Left lung (tissue), 10 donors: Measurements from ENCODE around the gene ESPN. TPM values are rescaled to one million over a fixed set of nuclear protein-coding genes. Genes with fewer than 3 reads are reported as not detected.
A peak's percentile ranks its signal among the peaks of the same experiment; 100 is the strongest.
"Not testable (repeated sequence)": the region's sequence is repeated elsewhere in the genome, so short reads cannot be mapped to it uniquely, and the experiment has no call there.

ENCODE experiments used
- ATAC-seq: fragments of 200-7000 bp; cut with Tn5 transposase; one replicate; pipeline ENCODE4 v1.9.1; 2020; ENCODE audit warnings: moderate library complexity
- DNase-seq, 4 donors: peaks; one replicate each; pipeline ENCODE4 v3.0.0-alpha.2; 2013 to 2020
- H3K27ac ChIP-seq, 2 donors: fragments of 200-600 bp; sonication (generic) in 1 of 2; one replicate each; pipeline versions ENCODE4 v1.5.0 to v1.8.0; 2020 to 2021
- H3K27me3 ChIP-seq, 2 donors: fragments of 200-600 bp; sonication (generic) in 1 of 2; one replicate each; pipeline versions ENCODE4 v1.5.0 to v1.8.0; 2020 to 2021
- H3K36me3 ChIP-seq, 2 donors: fragments of 200-600 bp; sonication (generic) in 1 of 2; one replicate each; pipeline versions ENCODE4 v1.5.0 to v1.8.0; 2020 to 2021
- H3K4me1 ChIP-seq, 2 donors: fragments of 200-600 bp; one replicate each; pipeline ENCODE4 v1.8.0; 2021
- H3K4me3 ChIP-seq, 2 donors: fragments of 200-600 bp; sonication (generic) in 1 of 2; one replicate each; pipeline versions ENCODE4 v1.5.0 to v1.8.0; 2020 to 2021; ENCODE audit warnings: mild to moderate bottlenecking in 1 of 2
- H3K9me3 ChIP-seq, 2 donors: fragments of 200-600 bp; sonication (generic) in 1 of 2; one replicate each; pipeline versions ENCODE4 v1.5.0 to v1.8.0; 2020 to 2021
- intact Hi-C, 2 donors: fragments of 100-400 bp; cut with DNase I; formaldehyde crosslinking; loops; one replicate each; pipeline versions ENCODE4 v1.11.2 to v1.14.2; 2022
- polyA plus RNA-seq, 6 donors: library from polyadenylated mRNA; unstranded; fragments of 120-200 nt; gene quantifications; one replicate each; pipeline ENCODE4 v1.2.1, GENCODE V29; 2013; ENCODE audit not compliant: insufficient read length in 6 of 6
- total RNA-seq, 2 donors: library from RNA; stranded (reverse); fragmentation: NEBNext Ultra II Directional; extraction: Animal tissue kit (Norgen Biotek cat#: 25700); gene quantifications; one replicate each; pipeline ENCODE4 v1.2.1, GENCODE V29; 2021
- TF ChIP-seq, protein P1 (sequence below), 2 donors: fragments of 200-600 bp; sonication (generic) in 1 of 2; IDR thresholded peaks; one replicate each; pipeline versions ENCODE4 v1.5.0 to v1.8.0; 2021; ENCODE audit warnings: antibody characterized with exemption in 2 of 2
- donor health status: DM: no; HTN: yes; CAD: no.
- donor health status: DM: no; HTN: no; CAD: no.

Gene ESPN
- total and polyA plus RNA-seq, 8 donors, result 1.2 to 3.7 (median 2.2) TPM

DNA sequence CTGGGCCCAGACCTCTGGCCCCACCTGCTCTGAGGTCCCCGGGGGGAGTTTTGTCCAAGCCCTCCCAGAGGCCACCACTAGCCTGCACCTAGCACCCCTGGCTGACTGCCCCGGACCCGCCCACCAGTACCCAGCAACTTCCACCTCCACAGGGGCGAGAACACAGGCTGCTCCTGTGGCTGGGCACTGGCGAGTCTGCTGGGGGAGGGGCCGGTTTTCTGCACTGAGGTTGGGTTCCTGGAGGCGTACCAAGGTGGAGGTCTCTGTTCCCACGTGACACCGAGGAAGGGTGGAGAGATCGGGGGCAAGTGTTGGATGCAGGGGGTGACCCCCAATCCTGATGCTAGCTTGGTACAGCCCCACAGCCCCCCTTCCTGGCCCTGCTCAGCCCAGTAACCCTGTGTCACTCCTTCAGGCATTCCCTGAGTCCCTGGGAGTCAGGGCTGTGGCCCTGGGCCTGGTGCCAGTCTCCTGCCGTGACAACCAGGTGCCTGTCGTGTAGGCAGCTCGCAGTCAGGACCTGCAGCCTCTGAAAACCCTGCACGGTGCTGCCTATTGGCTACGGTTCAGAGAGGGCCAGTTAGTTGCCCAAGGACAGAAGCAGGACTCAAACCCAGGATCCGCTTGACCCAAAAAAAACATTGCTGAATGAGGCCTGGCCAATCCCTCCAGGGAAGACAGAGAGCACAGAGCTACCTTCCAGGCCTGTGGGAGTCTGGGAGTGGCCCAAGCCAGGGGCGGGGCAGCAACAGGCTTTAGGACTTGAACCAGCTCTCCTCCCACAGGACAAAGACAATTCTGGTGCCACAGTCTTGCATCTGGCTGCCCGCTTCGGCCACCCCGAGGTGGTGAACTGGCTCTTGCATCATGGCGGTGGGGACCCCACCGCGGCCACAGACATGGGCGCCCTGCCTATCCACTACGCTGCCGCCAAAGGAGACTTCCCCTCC lies 3.1 kb downstream of the ESPN start:
- no peak overlapping the region for H3K4me3 ChIP-seq
- no peaks in the 10 kb centered on the region for H3K9me3 ChIP-seq
- no peak overlapping the region for H3K27ac ChIP-seq
- TF ChIP-seq, protein P1, sequence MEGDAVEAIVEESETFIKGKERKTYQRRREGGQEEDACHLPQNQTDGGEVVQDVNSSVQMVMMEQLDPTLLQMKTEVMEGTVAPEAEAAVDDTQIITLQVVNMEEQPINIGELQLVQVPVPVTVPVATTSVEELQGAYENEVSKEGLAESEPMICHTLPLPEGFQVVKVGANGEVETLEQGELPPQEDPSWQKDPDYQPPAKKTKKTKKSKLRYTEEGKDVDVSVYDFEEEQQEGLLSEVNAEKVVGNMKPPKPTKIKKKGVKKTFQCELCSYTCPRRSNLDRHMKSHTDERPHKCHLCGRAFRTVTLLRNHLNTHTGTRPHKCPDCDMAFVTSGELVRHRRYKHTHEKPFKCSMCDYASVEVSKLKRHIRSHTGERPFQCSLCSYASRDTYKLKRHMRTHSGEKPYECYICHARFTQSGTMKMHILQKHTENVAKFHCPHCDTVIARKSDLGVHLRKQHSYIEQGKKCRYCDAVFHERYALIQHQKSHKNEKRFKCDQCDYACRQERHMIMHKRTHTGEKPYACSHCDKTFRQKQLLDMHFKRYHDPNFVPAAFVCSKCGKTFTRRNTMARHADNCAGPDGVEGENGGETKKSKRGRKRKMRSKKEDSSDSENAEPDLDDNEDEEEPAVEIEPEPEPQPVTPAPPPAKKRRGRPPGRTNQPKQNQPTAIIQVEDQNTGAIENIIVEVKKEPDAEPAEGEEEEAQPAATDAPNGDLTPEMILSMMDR (IDR thresholded peaks at IDR 0.05), result no peak
- H3K27me3 ChIP-seq, result peaks cover 32 to 93% of the 10 kb centered on the region in 2 donors
- ATAC-seq (no peak), DNase-seq (peak in 1 of 4 donors; percentile 71)
- intact Hi-C loops, result no loop called here
- peaks cover 9 to 24% of the 10 kb centered on the region in 2 donors for H3K4me1 ChIP-seq
- H3K36me3 ChIP-seq, result no peaks in the 10 kb centered on the region

DNA sequence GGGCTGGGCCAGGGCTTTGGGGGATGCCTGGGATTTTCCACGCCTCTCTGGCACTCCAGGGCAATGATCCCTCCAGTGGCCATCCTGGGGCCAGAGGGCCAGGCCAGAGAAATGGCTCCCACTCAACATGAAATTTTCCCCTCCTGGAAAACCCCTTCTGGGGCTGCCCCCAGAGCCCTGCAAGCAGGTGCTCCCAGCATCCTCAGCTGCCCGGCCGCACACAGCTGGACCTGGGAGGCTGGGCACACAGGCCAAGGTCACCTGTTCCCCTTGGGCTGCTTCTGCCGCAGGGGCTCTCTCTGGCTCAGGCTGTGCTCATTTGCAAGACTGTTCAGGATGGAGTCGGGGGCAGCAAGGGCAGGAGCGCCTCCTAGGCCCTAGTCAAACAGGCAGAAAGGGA lies 3.9 kb downstream of the ESPN start:
- peaks cover 5 to 19% of the 10 kb centered on the region in 2 donors for H3K4me1 ChIP-seq
- intact Hi-C loops, H3K27ac ChIP-seq, H3K9me3 ChIP-seq, H3K4me3 ChIP-seq, H3K36me3 ChIP-seq, ATAC-seq, DNase-seq: not testable (repeated sequence)
- H3K27me3 ChIP-seq, result peaks cover 32 to 86% of the 10 kb centered on the region in 2 donors

DNA sequence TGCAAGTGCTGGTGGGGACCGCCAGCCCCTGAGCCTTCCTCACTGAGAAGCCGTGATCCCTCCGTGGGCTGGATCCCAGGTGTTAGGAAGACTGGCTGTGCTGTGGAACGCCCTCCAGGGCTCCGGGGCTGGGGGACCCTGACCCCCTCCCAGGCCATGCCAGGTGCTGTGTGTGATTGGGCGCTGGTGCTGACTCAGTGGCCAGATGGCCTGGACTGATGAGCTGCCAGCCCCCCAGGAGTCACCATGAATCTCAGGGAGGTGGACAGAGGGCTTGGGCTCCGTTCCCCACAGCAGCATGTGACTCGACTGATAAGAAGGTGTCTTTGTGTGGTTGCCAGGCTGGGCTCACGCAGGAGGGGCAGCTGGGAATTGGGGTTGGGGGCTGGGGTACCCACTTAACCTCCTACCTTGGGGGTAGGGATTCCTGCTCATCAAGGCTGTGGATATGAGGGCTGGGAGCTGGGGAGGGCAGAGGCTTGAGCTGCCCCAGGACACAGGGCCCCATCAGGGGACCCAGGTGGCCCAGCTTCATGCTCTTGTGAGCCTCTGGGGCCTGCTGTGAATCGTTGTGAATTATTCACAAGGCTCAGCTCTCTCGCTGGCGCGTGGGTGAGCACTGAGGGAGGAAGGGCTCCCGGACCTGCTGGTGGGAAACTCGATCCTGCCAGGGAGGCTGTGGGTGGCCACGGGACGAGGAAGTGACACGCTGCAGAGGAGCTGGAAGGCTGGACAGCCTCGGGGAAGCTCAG lies 5.3 kb downstream of the ESPN start:
- H3K4me1 ChIP-seq, H3K36me3 ChIP-seq, ATAC-seq, H3K4me3 ChIP-seq, intact Hi-C loops, H3K27ac ChIP-seq, DNase-seq, H3K9me3 ChIP-seq: not testable (repeated sequence)
- peaks cover 18 to 77% of the 10 kb centered on the region in 2 donors for H3K27me3 ChIP-seq

DNA sequence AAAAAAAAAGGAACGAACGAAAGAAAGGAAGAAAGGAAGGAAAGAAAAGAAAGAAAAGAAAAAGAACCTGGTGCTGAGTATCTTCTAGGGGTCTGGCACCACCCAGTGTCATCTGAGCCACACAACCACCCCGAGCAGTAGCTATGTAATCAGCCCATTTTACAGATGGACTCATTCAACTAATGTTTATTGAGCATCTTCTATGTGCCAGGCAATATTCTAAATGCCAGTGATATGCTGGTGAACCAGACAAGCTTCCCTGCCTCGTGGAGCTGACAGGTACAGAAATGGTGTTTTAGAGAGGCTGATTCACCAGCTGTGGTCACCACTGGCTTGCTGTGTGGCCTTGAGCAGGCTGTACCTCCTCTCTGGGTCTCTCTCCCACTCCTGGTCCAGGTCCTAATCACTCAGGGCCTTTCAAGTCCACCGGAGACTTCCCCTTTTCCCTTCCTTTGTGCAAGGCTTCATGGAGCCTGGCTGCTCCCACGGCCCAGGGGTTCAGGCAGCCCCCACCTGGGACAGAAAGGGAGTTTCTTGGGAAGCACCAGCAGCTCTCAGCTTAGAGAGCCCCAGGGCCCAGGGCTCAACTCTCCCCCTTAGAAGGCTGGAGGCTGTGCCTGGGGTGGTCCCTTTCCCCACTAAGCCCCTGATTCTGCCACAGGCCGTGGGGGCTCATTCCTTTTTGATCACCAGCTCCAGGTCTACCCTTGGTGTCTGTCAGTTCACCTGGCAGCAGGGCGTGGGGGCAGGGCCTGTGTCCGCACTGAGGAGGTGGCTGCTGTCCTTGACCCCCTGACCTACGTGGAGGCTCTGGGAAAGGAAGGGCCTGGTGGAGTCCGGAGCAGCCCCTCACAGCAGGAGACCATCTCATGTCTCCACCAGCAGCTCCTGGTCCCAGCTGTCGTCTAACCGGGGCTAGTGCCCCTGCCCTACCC lies 7.3 kb downstream of the ESPN start:
- ATAC-seq, H3K4me1 ChIP-seq, H3K36me3 ChIP-seq, intact Hi-C loops, H3K9me3 ChIP-seq, H3K4me3 ChIP-seq, H3K27ac ChIP-seq: not testable (repeated sequence)
- H3K27me3 ChIP-seq, result peaks cover 0 to 64% of the 10 kb centered on the region in 2 donors
- peak in 1 of 4 donors; percentile 65 for DNase-seq

DNA sequence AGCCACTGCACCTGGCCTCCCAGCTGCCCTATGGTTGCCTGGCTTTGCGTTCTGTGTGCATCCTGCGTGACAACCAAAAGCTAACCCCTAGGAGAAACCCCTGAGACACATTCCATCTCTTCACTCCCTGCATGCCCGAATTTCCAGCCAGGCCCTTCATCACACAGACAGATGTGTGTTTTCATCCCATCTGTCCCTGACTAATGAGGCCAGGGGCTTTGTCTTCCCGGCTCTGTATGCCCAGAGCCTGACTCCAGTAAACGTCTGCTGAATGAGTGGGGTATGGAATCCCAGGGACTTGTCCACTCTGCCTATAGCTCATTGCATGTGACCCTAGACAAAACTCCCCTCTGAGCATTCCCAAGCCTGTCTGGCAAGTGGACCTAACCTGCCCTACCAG lies 9.6 kb downstream of the ESPN start:
- Histone ChIP-seq H3K4me1 (no peaks in the 10 kb centered on the region), H3K4me3 (no peak overlapping the region), H3K27ac (no peak overlapping the region), H3K9me3 (no peaks in the 10 kb centered on the region), H3K36me3 (no peaks in the 10 kb centered on the region), H3K27me3 (peaks cover 0 to 64% of the 10 kb centered on the region in 2 donors)
- TF ChIP-seq, protein P1 (IDR thresholded peaks at IDR 0.05), result no peak
- intact Hi-C loops, result no loop called here
- DNase-seq, result no peak
- ATAC-seq, result no peak

DNA sequence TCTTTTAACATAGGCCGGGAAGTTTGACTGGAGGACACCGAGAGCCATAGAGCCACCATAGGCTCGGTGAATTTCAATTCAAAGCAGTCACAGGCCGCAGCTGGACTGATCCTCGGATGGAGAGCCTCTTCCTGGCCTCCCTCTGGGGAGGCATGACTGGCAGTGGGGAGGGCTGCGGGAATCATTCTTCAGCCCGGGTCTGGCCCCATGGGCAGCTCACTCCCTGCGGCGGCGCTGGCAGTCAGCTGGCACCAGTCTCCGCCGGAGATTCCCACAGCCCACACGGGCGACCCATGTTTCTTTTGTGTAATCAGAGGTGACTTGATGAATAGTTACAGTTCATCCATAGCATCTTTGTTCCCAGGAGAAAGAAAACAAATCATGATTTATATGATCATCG lies 10.6 kb downstream of the ESPN start:
- no peak overlapping the region for H3K4me3 ChIP-seq
- peaks cover 0 to 3% of the 10 kb centered on the region in 2 donors for H3K4me1 ChIP-seq
- intact Hi-C loops, result no loop called here
- H3K9me3 ChIP-seq, result no peaks in the 10 kb centered on the region
- ATAC-seq (no peak), DNase-seq (no peak)
- no peaks in the 10 kb centered on the region for H3K36me3 ChIP-seq
- TF ChIP-seq, protein P1 (IDR thresholded peaks at IDR 0.05), result no peak
- H3K27ac ChIP-seq, result no peak overlapping the region
- peaks cover 0 to 64% of the 10 kb centered on the region in 2 donors for H3K27me3 ChIP-seq
